Measurements from ENCODE around the gene LASP1.

Gene LASP1

DNA sequence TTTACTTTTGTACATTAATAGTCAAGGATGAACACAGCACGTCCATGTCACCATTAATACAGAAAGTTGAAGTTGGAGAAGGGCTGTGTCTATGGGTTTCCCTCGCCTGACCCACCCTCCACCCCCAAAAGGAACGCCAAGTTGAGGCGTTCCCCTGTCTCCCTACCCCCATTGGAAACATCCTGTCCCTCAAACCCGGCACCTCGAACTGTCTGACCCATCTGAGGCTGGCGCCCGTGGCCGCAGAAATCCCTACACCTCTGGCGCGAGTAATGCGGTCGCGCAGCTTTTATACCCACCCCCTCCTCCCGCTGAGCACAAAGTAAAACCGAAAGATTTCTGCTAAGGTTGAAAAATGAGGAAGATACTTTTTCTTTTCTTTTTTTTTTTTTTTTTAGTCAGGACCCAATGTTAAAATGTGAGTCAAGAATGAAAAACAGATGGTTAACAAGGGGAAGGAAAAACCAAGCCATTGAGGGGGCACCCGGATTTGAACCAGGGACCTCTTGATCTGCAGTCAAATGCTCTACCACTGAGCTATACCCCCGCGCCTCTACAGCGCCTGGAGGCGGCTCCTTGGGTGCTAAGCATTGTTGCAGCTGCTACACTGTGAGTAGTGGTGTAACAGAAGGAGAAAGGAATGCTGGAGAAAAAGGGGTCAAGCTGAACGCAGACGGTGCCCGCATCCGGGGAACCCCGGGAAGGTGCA, 887 bp upstream of the LASP1 start:
- TF ChIP-seq, protein P1, sequence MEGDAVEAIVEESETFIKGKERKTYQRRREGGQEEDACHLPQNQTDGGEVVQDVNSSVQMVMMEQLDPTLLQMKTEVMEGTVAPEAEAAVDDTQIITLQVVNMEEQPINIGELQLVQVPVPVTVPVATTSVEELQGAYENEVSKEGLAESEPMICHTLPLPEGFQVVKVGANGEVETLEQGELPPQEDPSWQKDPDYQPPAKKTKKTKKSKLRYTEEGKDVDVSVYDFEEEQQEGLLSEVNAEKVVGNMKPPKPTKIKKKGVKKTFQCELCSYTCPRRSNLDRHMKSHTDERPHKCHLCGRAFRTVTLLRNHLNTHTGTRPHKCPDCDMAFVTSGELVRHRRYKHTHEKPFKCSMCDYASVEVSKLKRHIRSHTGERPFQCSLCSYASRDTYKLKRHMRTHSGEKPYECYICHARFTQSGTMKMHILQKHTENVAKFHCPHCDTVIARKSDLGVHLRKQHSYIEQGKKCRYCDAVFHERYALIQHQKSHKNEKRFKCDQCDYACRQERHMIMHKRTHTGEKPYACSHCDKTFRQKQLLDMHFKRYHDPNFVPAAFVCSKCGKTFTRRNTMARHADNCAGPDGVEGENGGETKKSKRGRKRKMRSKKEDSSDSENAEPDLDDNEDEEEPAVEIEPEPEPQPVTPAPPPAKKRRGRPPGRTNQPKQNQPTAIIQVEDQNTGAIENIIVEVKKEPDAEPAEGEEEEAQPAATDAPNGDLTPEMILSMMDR (IDR thresholded peaks at IDR 0.05), result no peak
- Histone ChIP-seq H3K4me3 (peak overlapping the region; percentile 77 to 96), H3K27ac (peak overlapping the region; percentile 92 to 98), H3K27me3 (no peaks in the 10 kb centered on the region), H3K36me3 (no peaks in the 10 kb centered on the region), H3K9me3 (no peaks in the 10 kb centered on the region), H3K4me1 (peaks cover 0 to 48% (median 32%) of the 10 kb centered on the region in 4 donors)
- DNase-seq, result peak; percentile 96
- intact Hi-C loops (cut with DNase I; ENCODE audit: low total_unique reads), result no loop called here

GRCh38 chr17:38870259-38871165, 654 bp downstream of the LASP1 start:
- Histone ChIP-seq H3K27me3 (no peaks in the 10 kb centered on the region), H3K4me1 (peaks cover 6 to 63% (median 47%) of the 10 kb centered on the region in 4 donors), H3K36me3 (no peaks in the 10 kb centered on the region), H3K9me3 (no peaks in the 10 kb centered on the region), H3K4me3 (peak overlapping the region; percentile 77 to 96), H3K27ac (peak overlapping the region; percentile 92 to 98)
- peak; percentile 91 for DNase-seq
- intact Hi-C loops (cut with DNase I; ENCODE audit: low total_unique reads), result loop anchor here (10.0 kb wide), 1 partner anchor 294 kb away; the partner anchor contains the start of gene ARL5C
- TF ChIP-seq, protein P1 (IDR thresholded peaks at IDR 0.05), result no peak

GRCh38 chr17:38871247-38872015, 1.6 kb downstream of the LASP1 start:
- peak; percentile 83 to 88 for DNase-seq
- Histone ChIP-seq H3K4me3 (peak overlapping the region; percentile 77 to 96), H3K4me1 (peaks cover 6 to 73% (median 54%) of the 10 kb centered on the region in 4 donors), H3K36me3 (no peaks in the 10 kb centered on the region), H3K27ac (peak overlapping the region; percentile 92 to 98), H3K27me3 (no peaks in the 10 kb centered on the region), H3K9me3 (no peaks in the 10 kb centered on the region)
- TF ChIP-seq, protein P1 (IDR thresholded peaks at IDR 0.05), result no peak
- intact Hi-C loops (cut with DNase I; ENCODE audit: low total_unique reads), result loop anchor here (10.0 kb wide), 1 partner anchor 293 kb away; the partner anchor contains the start of gene ARL5C

- intact Hi-C loops (cut with DNase I; ENCODE audit: low total_unique reads), result loop anchor here (10.0 kb wide), 1 partner anchor 293 kb away; the partner anchor contains the start of gene ARL5C
- Histone ChIP-seq H3K36me3 (no peaks in the 10 kb centered on the region), H3K27ac (peak overlapping the region; percentile 92 to 98), H3K27me3 (no peaks in the 10 kb centered on the region), H3K9me3 (no peaks in the 10 kb centered on the region), H3K4me3 (peak overlapping the region; percentile 77 to 96), H3K4me1 (peaks cover 6 to 76% (median 61%) of the 10 kb centered on the region in 4 donors)
- no peak for DNase-seq
- TF ChIP-seq, protein P1 (IDR thresholded peaks at IDR 0.05), result no peak
Observed at GRCh38 chr17:38872027-38872511, 2.2 kb downstream of the LASP1 start.
